ENCODE measurements around the gene FIBP.

The FIBP gene

GRCh38 chr11:65888163-65888814 lies at the start of gene FIBP:
Gene FIBP (minus strand): TSS chr11:65888471. CDS start chr11:65888418, 53 bp downstream.
- DNase-seq: peak; percentile 95

GRCh38 chr11:65937766-65938165 lies 49.5 kb upstream of the FIBP start:
- DNase-seq: no peak

- no peak for DNase-seq
Measured at GRCh38 chr11:65934014-65934413, 45.7 kb upstream of the FIBP start.

GRCh38 chr11:65932558-65932919 lies 44.3 kb upstream of the FIBP start:
- no peak for DNase-seq

- no peak for DNase-seq
Measured at GRCh38 chr11:65931773-65932557, 43.7 kb upstream of the FIBP start.

GRCh38 chr11:65928667-65929066 lies 40.4 kb upstream of the FIBP start:
- no peak for DNase-seq

- DNase-seq: no peak
Measured at GRCh38 chr11:65927904-65928397, 39.7 kb upstream of the FIBP start.

GRCh38 chr11:65925397-65925796 lies 37.1 kb upstream of the FIBP start:
- no peak for DNase-seq

- no peak for DNase-seq
Measured at GRCh38 chr11:65922565-65922964, 34.3 kb upstream of the FIBP start.

GRCh38 chr11:65921876-65922275 lies 33.6 kb upstream of the FIBP start:
- DNase-seq: no peak

- no peak for DNase-seq
Measured at GRCh38 chr11:65921033-65921555, 32.8 kb upstream of the FIBP start.

- DNase-seq: no peak
Measured at GRCh38 chr11:65920372-65920802, 32.1 kb upstream of the FIBP start.

- DNase-seq: no peak
Measured at GRCh38 chr11:65919573-65920371, 31.5 kb upstream of the FIBP start.

GRCh38 chr11:65919141-65919572 lies 30.9 kb upstream of the FIBP start, which contains the start of gene DRAP1:
Gene DRAP1 (plus strand): TSS chr11:65919426. CDS start chr11:65919502, 76 bp downstream.
- peak; percentile 99 for DNase-seq

GRCh38 chr11:65918211-65919140 lies 30.2 kb upstream of the FIBP start, which contains the start of gene C11orf68:
Gene C11orf68 (minus strand): TSS chr11:65919062. CDS start chr11:65919031, 31 bp downstream.
- no peak for DNase-seq

- no peak for DNase-seq
Measured at GRCh38 chr11:65917434-65918210, 29.4 kb upstream of the FIBP start.

- no peak for DNase-seq
Measured at GRCh38 chr11:65917077-65917433, 28.8 kb upstream of the FIBP start.

- no peak for DNase-seq
Measured at GRCh38 chr11:65916391-65916790, 28.1 kb upstream of the FIBP start.

GRCh38 chr11:65915821-65916251 lies 27.6 kb upstream of the FIBP start:
- DNase-seq: no peak

GRCh38 chr11:65915101-65915820 lies 27.0 kb upstream of the FIBP start:
- DNase-seq: no peak
